GM12878 (cell line): ENCODE measurements around the gene PHF23. TPM values are rescaled to one million over a fixed set of nuclear protein-coding genes. Genes with fewer than 3 reads are reported as not detected.

Experiments used
- ATAC-seq: fragments of 200-7000 bp; cut with Tn5 transposase; 3 replicates; pipeline ENCODE4 v1.9.1; 2020; ENCODE audit warnings: mild to moderate bottlenecking, moderate library complexity
- BruUV-seq: library from RNA; stranded (reverse); fragments of 400-500 nt; replicated peaks from 2 replicates; lab custom pipeline; 2021; lab: Mats Ljungman, UMichigan
- CTCF ChIA-PET: fragments of 300-600 bp; sonication (Branson Sonifier 250); formaldehyde crosslinking; extraction: SDS; loops from one replicate; lab custom pipeline; 2021; ENCODE audit warnings: inconsistent platforms; lab: Yijun Ruan, JAX
- POLR2A ChIA-PET: fragments of 350-600 bp; formaldehyde crosslinking; extraction: SDS; loops from one replicate; lab custom pipeline; 2021; ENCODE audit warnings: inconsistent platforms; lab: Charles Lee
- RAD21 ChIA-PET: fragments of 300-600 bp; sonication (Branson Sonifier 250); formaldehyde crosslinking; loops from one replicate; lab custom pipeline; 2023; ENCODE audit warnings: antibody characterized with exemption; ENCODE audit not compliant: unreplicated experiment; lab: Charles Lee
- SMC1A ChIA-PET: fragments of 300-600 bp; sonication (Branson Sonifier 250); formaldehyde crosslinking; loops from one replicate; lab custom pipeline; 2023; ENCODE audit not compliant: unreplicated experiment, uncharacterized antibody; lab: Charles Lee
- DNase-seq: peaks from one replicate; pipeline ENCODE4 v3.0.0-alpha.2; 2011; ENCODE audit warnings: low read depth, low spot score
- FAIRE-seq: peaks from 3 replicates; lab custom pipeline; 2011; peaks lifted over from hg19 to GRCh38; lab: Jason Lieb, UNC
- H2AFZ ChIP-seq: 2 replicates; pipeline ENCODE4 v1.6.0; 2011; ENCODE audit warnings: low read depth, low read length, control low read depth; ENCODE audit not compliant: control insufficient read depth
- H3K27ac ChIP-seq: 2 replicates; pipeline ENCODE4 v1.5.1; 2011; ENCODE audit warnings: control low read depth; ENCODE audit not compliant: control insufficient read depth, insufficient read depth
- H3K27me3 ChIP-seq, 2 experiments: replicated peaks in 1 of 2; 2 replicates each; pipeline versions ENCODE4 v1.6.0 to v1.6.1; 2011; ENCODE audit warnings: low read length in 1 of 2; ENCODE audit not compliant: control insufficient read depth in 2 of 2, insufficient read depth in 2 of 2
- H3K36me3 ChIP-seq, 2 experiments: 2 replicates each; pipeline ENCODE4 v1.5.1; 2011; ENCODE audit warnings: low read length in 1 of 2; ENCODE audit not compliant: control insufficient read depth in 2 of 2, insufficient read depth in 2 of 2
- H3K4me1 ChIP-seq: 2 replicates; pipeline ENCODE4 v1.6.1; 2011; ENCODE audit warnings: mild to moderate bottlenecking, low read length, moderate library complexity, mixed read lengths; ENCODE audit not compliant: control insufficient read depth, insufficient read depth
- H3K4me2 ChIP-seq: 2 replicates; pipeline ENCODE4 v1.6.0; 2011; ENCODE audit warnings: control low read depth; ENCODE audit not compliant: control insufficient read depth, insufficient read depth
- H3K4me3 ChIP-seq: fragments of 200-600 bp; sonication (generic); 2 replicates; pipeline ENCODE4 v1.5.1; 2016
- H3K79me2 ChIP-seq: 2 replicates; pipeline ENCODE4 v1.6.0; 2011; ENCODE audit warnings: low read length; ENCODE audit not compliant: control insufficient read depth, insufficient read depth
- H3K9ac ChIP-seq: 2 replicates; pipeline ENCODE4 v1.8.0; 2011; ENCODE audit warnings: low read length, control low read depth, mixed read lengths; ENCODE audit not compliant: control insufficient read depth, insufficient read depth
- H3K9me3 ChIP-seq: replicated peaks from 3 replicates; pipeline ENCODE4 v1.5.1; 2011; ENCODE audit warnings: mild to moderate bottlenecking, low read length; ENCODE audit not compliant: control insufficient read depth, insufficient read depth
- H4K20me1 ChIP-seq: 2 replicates; pipeline ENCODE4 v1.6.0; 2011; ENCODE audit not compliant: control insufficient read depth, insufficient read depth
- ATF7 ChIP-seq: fragments of 450-650 bp; IDR thresholded peaks from 2 replicates; pipeline ENCODE4 v1.6.1; 2016; ENCODE audit warnings: low read depth, mild to moderate bottlenecking
- WGBS: methylation state at CpG from one replicate; pipeline ENCODE4 v1.1.6; 2016; ENCODE audit warnings: low lambda C conversion rate; ENCODE audit not compliant: insufficient replicate concordance, insufficient coverage; ENCODE audit errors: missing lambda C conversion rate; 5-methylcytosine and 5-hydroxymethylcytosine counted together
- in situ Hi-C: fragments of 300-500 bp; cut with MboI; formaldehyde crosslinking; loops from 9 replicates; pipeline ENCODE4 v1.14.3; 2018; ENCODE audit warnings: mixed read lengths
- intact Hi-C: fragments of 100-400 bp; cut with micrococcal nuclease; formaldehyde crosslinking; loops from one replicate; pipeline ENCODE4 v1.14.2; 2022; ENCODE audit not compliant: unreplicated experiment
- polyA plus RNA-seq, 11 experiments: library from polyadenylated mRNA; depleted of rRNA in 4 of 11; unstranded in 6 of 11; stranded (reverse) in 5 of 11; fragments of >200 nt; fragmentation: Nextera tagmentation in 4 of 11; fragmentation: Illumina TruSeq in 1 of 11; extraction: Ambion mirVana in 4 of 11; extraction: Trizol in 1 of 11; gene quantifications; 1 replicate in 1 of 11; 2 replicates in 10 of 11; pipeline versions ENCODE4 v1.2.1 to v1.2.3, GENCODE V29; 2011 to 2016; ENCODE audit warnings: inconsistent platforms in 2 of 11, missing spikeins in 2 of 11, low read depth in 1 of 11
- total RNA-seq, 4 experiments: library from RNA; depleted of rRNA in 3 of 4; stranded (reverse); fragments of >200 nt in 3 of 4; fragmentation: Illumina TruSeq in 1 of 4; extraction: Trizol in 1 of 4; gene quantifications; 2 replicates each; pipeline versions ENCODE4 v1.2.1 to v1.2.3, GENCODE V29; 2013 to 2021
- TF ChIP-seq, protein P1 (sequence below): IDR thresholded peaks from 2 replicates; pipeline ENCODE4 v1.6.1; 2012; ENCODE audit warnings: improper control_type of control experiment, low read depth, low read length; ENCODE audit not compliant: insufficient replicate concordance

Gene PHF23
- total and polyA plus RNA-seq, 10 of the 15 experiments (the other 5 are each of a cell fraction or from before 2014, with no cell fraction given) = 8.2 to 84.8 (median 32.6) TPM

DNA sequence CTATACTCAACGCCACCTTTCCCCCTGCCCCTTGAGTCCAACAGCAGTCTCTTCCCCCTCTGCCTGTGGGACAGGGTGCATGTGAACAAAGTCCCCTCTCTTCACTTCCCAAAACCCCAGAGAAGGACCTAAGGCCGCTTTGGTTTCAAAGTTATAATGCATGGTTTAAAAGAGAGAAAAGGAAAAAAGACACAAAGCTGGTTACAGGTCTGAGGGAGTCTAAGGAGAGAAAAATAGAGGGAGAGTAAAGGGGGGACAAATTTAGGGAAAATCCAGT, 4.1 kb upstream of the PHF23 start:
- no peak for TF ChIP-seq ATF7
- TF ChIP-seq, protein P1, sequence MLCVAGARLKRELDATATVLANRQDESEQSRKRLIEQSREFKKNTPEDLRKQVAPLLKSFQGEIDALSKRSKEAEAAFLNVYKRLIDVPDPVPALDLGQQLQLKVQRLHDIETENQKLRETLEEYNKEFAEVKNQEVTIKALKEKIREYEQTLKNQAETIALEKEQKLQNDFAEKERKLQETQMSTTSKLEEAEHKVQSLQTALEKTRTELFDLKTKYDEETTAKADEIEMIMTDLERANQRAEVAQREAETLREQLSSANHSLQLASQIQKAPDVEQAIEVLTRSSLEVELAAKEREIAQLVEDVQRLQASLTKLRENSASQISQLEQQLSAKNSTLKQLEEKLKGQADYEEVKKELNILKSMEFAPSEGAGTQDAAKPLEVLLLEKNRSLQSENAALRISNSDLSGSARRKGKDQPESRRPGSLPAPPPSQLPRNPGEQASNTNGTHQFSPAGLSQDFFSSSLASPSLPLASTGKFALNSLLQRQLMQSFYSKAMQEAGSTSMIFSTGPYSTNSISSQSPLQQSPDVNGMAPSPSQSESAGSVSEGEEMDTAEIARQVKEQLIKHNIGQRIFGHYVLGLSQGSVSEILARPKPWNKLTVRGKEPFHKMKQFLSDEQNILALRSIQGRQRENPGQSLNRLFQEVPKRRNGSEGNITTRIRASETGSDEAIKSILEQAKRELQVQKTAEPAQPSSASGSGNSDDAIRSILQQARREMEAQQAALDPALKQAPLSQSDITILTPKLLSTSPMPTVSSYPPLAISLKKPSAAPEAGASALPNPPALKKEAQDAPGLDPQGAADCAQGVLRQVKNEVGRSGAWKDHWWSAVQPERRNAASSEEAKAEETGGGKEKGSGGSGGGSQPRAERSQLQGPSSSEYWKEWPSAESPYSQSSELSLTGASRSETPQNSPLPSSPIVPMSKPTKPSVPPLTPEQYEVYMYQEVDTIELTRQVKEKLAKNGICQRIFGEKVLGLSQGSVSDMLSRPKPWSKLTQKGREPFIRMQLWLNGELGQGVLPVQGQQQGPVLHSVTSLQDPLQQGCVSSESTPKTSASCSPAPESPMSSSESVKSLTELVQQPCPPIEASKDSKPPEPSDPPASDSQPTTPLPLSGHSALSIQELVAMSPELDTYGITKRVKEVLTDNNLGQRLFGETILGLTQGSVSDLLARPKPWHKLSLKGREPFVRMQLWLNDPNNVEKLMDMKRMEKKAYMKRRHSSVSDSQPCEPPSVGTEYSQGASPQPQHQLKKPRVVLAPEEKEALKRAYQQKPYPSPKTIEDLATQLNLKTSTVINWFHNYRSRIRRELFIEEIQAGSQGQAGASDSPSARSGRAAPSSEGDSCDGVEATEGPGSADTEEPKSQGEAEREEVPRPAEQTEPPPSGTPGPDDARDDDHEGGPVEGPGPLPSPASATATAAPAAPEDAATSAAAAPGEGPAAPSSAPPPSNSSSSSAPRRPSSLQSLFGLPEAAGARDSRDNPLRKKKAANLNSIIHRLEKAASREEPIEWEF = no peak
- H3K27me3 ChIP-seq = no peaks in the 10 kb centered on the region
- POLR2A ChIA-PET = interaction anchor here (3.9 kb wide), 1 partner anchor 23 kb away, joined by 43 read pairs; the partner anchor contains the start of genes ACADVL and DLG4
- BruUV-seq = no TSS peak
- no peaks in the 10 kb centered on the region for H4K20me1 ChIP-seq
- peak overlapping the region; percentile 88 for H3K4me2 ChIP-seq
- WGBS = 75% methylated on average over 2 of the region's 2 CpGs
- RAD21 ChIA-PET = interaction anchor here (1.3 to 6.3 kb wide), 2 partner anchors 23 to 29 kb away, joined by 3 to 51 read pairs; partner anchors contain the start of genes ACADVL and DLG4
- H3K79me2 ChIP-seq = peaks cover 43% of the 10 kb centered on the region
- intact Hi-C loops (loop anchor here (5.0 kb wide), 1 partner anchor 64 kb away; the partner anchor contains the start of gene EIF5A), in situ Hi-C loops (no loop called here)
- no peaks in the 10 kb centered on the region for H3K9me3 ChIP-seq
- CTCF ChIA-PET = interaction anchor here (6.0 kb wide), 1 partner anchor 23 kb away, joined by 70 read pairs; the partner anchor contains the start of genes ACADVL and DLG4
- ATAC-seq = no peak
- peaks cover 10 to 19% of the 10 kb centered on the region in 2 experiments; a peak in 3 of 4 replicates for H3K36me3 ChIP-seq
- no peak overlapping the region; the same call in 1 of the 2 replicates for H2AFZ ChIP-seq
- SMC1A ChIA-PET = interaction anchor here (1.5 to 4.3 kb wide), 3 partner anchors 7 to 23 kb away, joined by 4 to 34 read pairs (median 26); partner anchors contain the start of genes ACADVL, CTDNEP1, DLG4 and DVL2
- peak overlapping the region; percentile 32; the same call in 1 of the 2 replicates for H3K9ac ChIP-seq
- peaks cover 16% of the 10 kb centered on the region for H3K4me1 ChIP-seq
- DNase-seq = no peak
- no peak overlapping the region for H3K27ac ChIP-seq
- peak overlapping the region; percentile 83; the same call in 1 of the 2 replicates for H3K4me3 ChIP-seq
- no peak for FAIRE-seq
